DMS114 treated with DMSO at 0.1 percent for 48 hours (cell line): Measurements from ENCODE around the gene TNIP1.

Experiments
- DNase-seq: peaks from one replicate; lab custom pipeline; 2025; ENCODE audit not compliant: unreplicated experiment; lab: John Stamatoyannopoulos, UW

The TNIP1 gene

DNA sequence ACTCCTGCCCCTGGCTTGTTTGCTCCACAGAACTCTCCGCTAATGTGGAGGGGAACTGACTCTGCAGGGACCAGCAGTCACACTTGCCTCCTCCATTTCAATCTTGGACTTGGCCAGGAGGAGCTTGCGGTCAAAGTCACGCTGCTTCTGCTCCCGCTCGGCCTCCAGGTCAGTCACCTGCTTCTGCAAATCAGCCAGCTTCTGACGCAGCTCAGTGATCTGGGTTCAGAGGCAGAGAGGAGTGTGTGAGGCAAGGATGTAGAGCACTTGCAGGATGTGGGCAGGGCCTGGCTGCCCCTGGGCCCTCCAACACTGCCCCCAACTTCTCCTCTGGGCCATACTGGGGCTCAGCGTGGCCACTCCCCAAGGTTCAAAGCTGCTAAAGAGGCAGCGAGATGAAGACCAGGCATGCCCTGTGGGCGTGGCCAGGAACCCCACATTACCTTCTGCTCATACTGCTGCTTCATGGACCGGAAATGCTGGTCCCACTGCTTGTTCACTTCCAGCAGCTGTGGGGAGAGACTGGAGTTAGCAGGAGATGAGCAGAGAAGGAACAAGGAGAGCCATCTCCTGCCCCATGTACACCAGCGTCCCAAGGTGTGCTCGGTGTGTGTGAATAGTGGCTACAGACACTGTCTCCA, 38.3 kb downstream of the TNIP1 start:
- DNase-seq: no peak

DNA sequence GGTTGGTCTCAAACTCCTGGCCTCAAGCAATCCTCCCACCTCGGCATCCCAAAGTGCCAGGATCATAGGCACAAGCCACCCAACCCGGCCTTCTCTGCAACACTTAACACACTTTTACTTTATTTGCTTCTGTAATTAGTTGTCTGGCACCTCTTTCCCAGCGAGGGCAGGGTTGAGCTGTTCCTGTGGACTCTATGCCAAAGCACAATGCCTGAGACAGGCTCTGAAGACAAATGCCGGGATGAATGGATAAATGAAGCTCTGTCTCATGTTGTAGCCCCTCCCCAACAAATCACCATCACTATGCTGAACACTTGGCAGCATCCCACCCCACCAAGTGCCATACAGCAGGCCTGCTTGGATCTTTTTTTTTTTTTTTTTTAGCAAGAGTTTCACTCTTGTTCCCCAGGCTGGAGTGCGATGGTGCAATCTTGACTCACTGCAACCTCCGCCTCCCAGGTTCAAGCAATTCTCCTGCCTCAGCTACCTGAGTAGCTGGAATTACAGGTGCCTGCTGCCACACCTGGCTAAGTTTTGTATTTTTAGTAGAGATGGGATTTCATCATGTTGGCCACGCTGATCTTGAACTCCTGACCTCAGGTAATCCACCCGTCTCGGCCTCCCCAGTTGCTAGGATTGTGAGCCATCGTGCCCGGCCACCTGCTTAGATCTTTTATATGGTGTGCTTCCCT, 39.1 kb downstream of the TNIP1 start:
- DNase-seq: no peak

DNA sequence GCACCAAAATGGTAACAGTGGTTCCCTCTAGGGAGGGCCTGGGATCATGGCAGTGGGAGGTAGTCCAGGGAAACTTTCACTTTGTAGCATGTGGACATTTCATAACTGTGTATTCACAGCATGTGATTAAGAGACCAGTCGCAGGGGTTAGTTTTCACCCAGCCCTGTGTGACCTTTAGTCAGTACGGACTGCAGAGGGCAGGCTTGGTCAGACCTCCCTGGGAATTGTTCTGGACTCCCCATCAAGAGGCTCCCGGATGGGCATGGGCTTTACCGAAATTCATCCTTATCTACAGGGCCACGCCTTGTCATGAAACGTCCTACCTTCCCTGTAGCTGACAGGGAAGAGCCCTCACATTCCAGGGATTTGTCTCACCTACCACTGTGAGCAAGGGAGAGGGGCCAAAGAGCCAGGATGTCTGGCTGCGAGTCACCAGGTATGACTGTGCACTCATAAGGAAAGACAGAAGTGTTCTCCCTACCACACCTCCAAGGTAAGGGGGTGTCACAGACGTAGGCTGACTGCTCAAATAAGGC, 40.6 kb downstream of the TNIP1 start:
- DNase-seq: no peak

DNA sequence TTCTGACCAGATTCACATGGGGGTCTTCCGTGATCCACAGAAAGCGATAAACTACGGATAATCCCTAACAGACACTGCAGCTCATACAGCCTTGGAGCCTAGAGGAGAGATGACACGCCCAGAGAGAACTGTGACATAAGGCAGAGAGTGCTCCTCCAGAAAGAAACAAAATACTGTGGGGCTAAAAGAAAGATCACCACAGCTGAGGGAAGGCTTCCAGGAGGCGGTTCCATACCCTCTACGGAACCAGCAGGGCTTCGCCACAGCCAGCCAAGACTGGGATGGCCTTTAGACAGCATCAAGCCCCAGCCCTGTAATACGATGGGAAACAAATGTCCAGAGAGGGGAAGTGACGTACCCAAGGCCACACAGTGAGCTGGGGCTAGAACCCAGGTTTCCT, 41.2 kb downstream of the TNIP1 start:
- DNase-seq: no peak

GRCh38 chr5:151038801-151039238, 42.0 kb downstream of the TNIP1 start:
- DNase-seq: no peak

DNA sequence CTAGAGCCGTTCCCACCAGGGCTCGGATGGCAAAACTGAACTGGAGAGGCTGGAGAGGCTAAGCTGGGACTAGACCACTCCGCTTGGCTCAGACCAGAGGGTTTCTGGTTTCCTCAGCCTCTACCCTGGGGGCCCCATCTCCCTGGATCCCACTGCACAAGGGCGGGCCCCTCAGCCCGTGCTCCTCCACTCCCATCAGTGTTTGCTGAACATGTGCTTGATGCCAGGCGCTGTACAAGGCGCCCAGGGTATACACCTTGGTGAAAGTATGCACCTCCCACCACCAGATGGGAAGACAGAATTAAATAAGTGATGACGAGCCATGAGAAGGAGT, 42.5 kb downstream of the TNIP1 start:
- DNase-seq: no peak

GRCh38 chr5:151037561-151038411, 43.0 kb downstream of the TNIP1 start:
- no peak for DNase-seq

DNA sequence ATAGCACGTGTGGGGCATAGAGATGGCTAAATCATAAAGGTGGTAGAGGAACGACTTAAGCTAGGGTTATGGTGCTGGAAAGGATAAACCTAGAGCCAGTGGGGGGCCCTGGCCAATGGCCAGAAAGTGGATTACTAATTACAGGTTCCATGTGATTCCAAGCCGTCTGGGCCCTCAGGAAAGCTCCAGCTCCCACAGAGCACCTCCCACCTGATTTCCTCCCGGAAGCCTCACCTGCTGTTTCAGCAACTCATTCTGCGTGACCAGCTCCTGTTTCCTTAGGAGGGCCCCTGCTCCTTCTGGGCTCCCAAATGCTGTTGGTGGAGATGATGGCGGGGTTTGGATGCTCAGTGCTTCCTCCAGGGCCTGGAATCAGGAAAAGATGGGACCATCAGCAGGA, 44.3 kb downstream of the TNIP1 start:
- DNase-seq: no peak

DNA sequence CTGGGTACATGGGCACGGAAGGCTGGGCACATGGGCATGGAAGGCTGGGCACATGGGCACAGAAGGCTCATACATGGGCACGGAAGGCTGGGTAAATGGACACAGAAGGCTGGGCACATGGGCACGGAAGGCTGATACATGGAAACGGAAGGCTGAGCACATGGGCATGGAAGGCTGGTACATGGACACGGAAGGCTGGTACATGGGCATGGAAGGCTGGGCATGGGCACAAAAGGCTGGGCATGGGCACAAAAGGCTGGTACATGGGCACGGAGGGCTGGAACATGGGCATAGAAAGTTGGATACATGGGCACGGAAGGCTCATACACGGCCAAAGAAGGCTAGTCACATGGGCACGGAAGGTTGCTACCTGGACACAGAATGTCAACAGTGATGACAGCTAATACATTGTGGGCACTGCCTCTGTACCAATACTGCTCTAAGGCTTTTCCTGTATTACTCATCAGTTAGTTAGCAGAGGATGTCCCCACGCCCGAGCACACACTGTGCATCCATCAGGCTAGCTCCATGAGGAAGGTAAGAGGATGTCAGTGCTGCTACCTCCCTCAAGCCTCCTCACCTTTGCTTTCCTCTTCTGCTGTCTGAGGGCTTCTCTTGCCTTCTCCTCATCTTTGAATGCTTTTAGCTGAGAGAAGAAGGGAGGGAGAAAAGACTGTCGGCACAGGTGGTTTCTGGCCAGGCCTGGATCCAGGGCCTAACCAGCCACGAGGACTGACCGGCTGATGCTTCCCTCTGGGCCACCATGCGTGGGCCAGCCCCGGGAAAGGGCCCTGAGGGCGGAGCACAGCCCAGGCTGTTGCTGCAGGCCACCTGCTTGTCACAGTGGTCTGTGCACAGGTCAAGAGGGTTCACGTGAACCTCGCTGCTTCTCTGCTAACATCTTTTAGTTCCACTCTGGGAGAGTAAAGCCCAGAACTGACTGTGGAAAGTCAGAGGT, 46.1 kb downstream of the TNIP1 start:
- DNase-seq: no peak

- no peak for DNase-seq
Observed at GRCh38 chr5:151033217-151033934, 47.5 kb downstream of the TNIP1 start.

DNA sequence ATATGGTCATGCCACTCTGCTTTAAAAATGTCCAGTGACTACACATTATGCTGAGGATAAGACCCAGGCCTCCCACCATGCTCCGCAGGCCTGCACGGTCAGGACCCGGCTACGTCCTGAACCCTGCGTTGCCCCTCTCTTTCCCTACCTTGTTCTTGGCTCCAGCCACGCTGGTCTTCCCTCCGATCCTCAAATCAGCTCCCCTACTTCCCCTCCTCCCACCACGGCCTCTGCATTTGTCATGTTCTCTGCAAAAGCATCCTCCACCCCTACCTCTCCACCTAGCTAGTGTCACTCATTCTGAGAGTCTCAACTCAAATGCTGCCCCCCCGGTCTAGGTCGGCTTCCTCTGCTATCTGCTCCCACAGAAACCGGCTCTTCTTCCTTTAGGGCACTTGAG, 49.3 kb downstream of the TNIP1 start:
- no peak for DNase-seq

DNA sequence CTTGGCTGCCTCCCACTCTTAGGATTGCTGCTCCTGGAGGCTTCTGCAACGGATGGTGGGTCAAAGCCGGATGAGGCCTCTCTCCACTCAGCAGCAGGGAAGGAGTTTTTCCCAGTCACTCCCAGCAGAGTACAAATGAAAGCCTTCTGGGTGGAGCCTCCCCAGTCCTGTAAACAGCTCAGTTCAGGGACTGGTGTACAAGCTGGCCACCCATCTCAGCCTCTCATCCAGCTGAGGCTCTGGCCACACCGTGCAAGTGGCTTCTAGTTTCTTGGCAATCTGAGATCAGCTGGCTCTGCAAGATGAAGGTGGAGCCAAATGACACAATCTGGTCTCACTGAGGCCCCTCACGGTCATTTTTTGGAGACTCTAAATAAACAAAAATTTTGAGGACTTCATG, 50.5 kb downstream of the TNIP1 start:
- no peak for DNase-seq

DNA sequence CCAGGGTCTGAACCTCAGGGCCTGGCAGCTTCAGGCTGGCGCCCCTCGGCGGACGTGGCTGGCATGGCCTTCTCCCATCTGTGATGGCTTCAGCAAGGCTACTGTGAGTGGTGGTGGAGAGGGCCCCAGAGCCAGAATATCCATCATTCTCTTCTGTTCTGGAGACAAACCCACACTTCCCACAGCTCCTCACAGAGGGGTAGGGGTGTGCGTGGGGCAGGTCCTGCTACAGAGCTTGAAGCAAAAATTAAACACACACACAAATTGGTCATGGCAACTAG, 50.8 kb downstream of the TNIP1 start:
- DNase-seq: no peak

DNA sequence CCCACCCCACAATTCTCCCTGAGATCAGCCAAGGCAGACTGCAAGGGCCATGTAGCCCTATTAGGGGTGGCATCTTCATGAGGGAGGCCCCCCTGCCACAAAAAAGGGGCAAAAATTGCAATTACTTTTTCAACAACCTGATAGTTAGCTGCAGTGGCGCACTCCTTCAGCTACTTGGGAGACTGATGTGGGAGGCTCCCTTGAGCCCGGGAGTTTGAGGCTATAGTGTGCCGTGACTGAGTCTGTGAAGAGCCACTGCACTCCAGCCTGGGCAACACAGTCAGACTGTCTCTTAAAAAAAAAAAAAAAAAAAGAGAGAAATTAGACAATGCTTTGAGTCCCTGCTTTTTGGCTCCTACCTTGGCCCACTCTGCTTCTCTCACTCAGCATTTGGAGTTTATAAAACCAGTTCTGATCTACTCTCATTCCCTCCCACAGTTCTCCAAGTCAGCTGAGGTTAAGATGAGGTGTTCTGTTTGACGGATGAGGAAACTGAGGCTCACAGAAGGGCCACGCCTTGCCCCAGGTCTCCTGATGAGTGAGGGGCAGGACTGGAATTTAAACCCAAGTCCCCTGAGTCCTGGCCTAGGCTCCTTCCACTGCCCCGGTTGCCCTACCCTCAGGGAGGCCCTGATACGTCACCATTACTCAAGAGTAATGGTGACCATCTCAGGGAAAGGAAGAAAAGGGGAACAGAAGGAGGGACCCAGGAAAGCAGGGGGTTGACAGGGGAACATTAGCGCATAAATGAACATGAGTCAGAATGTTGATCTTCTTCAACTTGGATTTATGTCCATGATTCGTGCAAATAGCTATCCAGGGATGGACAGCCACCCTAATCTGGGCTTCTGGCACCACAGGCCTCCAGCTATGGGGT, 51.4 kb downstream of the TNIP1 start:
- no peak for DNase-seq

DNA sequence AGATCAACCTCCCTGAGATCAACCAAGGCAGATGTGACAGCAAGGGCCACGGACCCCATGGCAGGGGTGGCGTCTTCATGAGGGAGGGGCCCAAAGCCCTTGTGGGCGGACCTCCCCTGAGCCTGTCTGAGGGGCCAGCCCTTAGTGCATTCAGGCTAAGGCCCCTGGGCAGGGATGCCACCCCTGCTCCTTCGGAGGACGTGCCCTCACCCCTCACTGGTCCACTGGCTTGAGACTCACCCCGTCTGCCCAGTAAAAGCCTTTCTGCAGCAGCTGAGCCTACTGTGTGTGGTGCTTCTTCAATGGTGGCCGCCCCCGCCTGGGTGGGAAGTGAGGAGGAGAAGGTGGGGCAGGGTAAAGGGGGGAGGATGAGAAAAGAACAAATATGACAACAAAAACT, 52.1 kb downstream of the TNIP1 start:
- DNase-seq: no peak

GRCh38 chr5:151027961-151028479, 52.8 kb downstream of the TNIP1 start:
- DNase-seq: no peak

GRCh38 chr5:151026679-151027078, 54.2 kb downstream of the TNIP1 start:
- DNase-seq: no peak

DNA sequence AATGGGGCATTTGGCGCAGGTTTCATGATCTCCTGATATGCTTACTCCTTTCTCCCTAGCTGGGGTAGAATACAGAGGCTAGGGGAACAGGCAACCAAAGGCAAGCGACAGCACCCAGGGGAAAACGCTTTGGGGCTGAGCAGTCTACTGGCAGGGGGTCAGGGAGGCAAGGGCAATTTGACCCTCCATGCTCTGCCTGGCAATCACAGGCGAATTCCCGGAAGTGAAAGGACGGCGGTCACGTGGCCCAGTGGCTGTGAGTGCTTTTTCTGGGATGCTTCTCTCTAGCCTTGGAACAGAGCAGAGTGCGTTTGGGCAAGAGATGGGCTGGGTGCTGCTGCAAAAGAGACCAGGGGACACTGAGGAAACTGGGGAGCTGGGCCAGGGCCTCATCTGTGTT, 54.7 kb downstream of the TNIP1 start:
- no peak for DNase-seq

DNA sequence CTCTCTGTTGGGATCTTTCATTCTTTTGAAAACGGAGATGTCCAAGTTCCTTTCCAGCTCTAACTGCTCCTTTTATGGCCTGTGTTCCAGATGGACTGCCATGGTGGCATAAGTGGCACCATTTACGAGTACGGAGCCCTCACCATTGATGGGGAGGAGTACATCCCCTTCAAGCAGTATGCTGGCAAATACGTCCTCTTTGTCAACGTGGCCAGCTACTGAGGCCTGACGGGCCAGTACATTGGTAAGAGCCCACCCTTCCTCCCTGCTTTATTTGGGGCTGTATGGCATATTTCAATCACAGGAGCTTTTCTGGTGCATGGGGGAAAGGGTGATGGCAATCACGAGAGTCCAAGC, 55.6 kb downstream of the TNIP1 start:
- no peak for DNase-seq
